Measurements from ENCODE around the gene SIM1. TPM values are rescaled to one million over a fixed set of nuclear protein-coding genes. Genes with fewer than 3 reads are reported as not detected.

Gene SIM1
- total RNA-seq, 1 donor from 2014 or later = not detected

DNA sequence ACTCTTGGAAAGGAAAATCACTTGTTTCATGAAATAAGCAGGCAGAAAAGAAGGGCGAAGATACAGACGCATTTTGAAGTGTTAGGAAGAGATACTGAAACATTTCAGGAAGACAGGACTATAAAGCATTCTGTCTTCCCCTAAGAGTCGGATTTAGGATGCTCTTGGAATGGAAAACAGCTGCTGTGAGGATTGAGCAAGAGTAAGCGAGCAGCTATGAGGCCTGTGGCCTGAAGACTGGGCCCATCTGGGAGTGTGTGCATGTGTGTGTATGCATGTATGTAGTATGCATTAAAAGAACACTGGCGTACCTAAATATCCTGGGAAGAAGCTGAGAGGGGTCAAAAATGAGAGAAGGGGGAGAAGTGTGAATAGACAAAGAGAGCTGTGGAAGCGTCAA lies 83.6 kb downstream of the SIM1 start:
- no peak overlapping the region for H3K27ac ChIP-seq (replicated peaks)
- TF ChIP-seq, protein P1, sequence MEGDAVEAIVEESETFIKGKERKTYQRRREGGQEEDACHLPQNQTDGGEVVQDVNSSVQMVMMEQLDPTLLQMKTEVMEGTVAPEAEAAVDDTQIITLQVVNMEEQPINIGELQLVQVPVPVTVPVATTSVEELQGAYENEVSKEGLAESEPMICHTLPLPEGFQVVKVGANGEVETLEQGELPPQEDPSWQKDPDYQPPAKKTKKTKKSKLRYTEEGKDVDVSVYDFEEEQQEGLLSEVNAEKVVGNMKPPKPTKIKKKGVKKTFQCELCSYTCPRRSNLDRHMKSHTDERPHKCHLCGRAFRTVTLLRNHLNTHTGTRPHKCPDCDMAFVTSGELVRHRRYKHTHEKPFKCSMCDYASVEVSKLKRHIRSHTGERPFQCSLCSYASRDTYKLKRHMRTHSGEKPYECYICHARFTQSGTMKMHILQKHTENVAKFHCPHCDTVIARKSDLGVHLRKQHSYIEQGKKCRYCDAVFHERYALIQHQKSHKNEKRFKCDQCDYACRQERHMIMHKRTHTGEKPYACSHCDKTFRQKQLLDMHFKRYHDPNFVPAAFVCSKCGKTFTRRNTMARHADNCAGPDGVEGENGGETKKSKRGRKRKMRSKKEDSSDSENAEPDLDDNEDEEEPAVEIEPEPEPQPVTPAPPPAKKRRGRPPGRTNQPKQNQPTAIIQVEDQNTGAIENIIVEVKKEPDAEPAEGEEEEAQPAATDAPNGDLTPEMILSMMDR (IDR thresholded peaks at IDR 0.05; ENCODE audit: borderline replicate concordance) = no peak
- no peak for DNase-seq
- no peaks in the 10 kb centered on the region for H3K27me3 ChIP-seq (ENCODE audit: low read depth)
- no peaks in the 10 kb centered on the region for H3K4me1 ChIP-seq
- no peaks in the 10 kb centered on the region for H3K36me3 ChIP-seq
- no peaks in the 10 kb centered on the region for H3K9me3 ChIP-seq (replicated peaks)
- no peak overlapping the region for H3K4me3 ChIP-seq
- intact Hi-C loops (cut with micrococcal nuclease) = no loop called here

DNA sequence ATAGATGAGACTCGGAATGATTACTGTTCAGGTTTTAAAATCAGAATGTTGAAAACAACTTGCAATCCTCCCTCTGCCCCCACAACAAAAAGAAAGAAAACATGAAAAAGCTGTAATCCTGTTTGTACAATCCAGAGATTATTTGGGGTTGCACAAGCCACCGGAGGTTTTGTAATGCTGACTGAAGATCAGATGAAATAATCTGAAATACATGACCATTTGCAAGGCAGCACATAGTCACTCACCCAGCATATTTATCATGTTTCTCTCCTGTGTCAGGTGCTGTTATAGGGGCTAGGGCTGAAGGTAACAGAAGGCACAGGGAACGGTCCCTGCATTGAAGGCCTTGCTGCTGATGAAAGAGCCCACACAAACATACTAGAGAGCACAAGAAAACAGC lies 85.3 kb downstream of the SIM1 start:
- intact Hi-C loops (cut with micrococcal nuclease) = no loop called here
- Histone ChIP-seq H3K36me3 (no peaks in the 10 kb centered on the region), H3K4me3 (no peak overlapping the region), H3K4me1 (no peaks in the 10 kb centered on the region), H3K9me3 (replicated peaks) (no peaks in the 10 kb centered on the region), H3K27ac (replicated peaks) (no peak overlapping the region), H3K27me3 (ENCODE audit: low read depth) (no peaks in the 10 kb centered on the region)
- no peak for DNase-seq
- TF ChIP-seq, protein P1 (IDR thresholded peaks at IDR 0.05; ENCODE audit: borderline replicate concordance) = no peak

DNA sequence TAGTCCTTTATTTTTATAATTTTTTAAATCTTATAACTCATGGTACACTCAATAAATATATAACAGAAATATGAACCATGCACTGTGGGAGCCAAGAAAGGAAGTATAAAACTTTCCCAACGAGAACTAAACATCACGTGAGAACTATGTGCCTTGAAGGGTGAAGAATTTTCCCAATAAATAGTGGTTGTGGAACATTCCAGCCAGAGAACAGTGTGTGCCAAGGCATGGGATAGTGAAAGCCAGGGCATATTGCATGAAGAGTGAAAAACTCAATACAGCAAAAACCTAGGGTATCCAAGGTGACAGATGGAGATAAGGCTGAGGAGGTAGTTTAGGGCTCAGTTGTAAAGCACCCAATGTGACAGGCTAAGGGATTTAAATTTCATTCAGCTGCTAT lies 86.1 kb downstream of the SIM1 start:
- Histone ChIP-seq H3K4me3 (no peak overlapping the region), H3K27ac (replicated peaks) (no peak overlapping the region), H3K27me3 (ENCODE audit: low read depth) (no peaks in the 10 kb centered on the region), H3K9me3 (replicated peaks) (no peaks in the 10 kb centered on the region), H3K4me1 (no peaks in the 10 kb centered on the region), H3K36me3 (no peaks in the 10 kb centered on the region)
- intact Hi-C loops (cut with micrococcal nuclease) = no loop called here
- TF ChIP-seq, protein P1 (IDR thresholded peaks at IDR 0.05; ENCODE audit: borderline replicate concordance) = no peak
- DNase-seq = no peak

DNA sequence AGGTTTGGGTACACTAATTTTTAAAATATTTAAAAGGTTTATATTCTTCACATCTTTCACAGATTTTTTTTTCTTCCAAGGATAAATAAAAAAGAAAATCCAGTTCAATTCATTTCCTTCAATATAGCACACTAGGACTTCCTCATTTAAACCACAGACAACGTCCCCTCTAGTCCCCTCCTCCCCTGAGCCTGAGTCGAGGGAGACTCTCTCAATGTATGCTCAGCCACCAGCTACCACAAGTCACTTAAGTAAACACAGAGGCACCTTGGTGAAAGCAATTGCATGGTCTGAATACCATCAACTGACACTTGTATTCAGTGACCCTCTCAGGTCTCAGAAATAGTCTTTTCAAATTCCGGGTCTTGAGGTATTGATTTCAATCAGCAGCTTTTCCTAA lies 88.6 kb downstream of the SIM1 start:
- Histone ChIP-seq H3K4me3 (no peak overlapping the region), H3K27me3 (ENCODE audit: low read depth) (no peaks in the 10 kb centered on the region), H3K4me1 (no peaks in the 10 kb centered on the region), H3K27ac (replicated peaks) (no peak overlapping the region), H3K9me3 (replicated peaks) (no peaks in the 10 kb centered on the region), H3K36me3 (no peaks in the 10 kb centered on the region)
- DNase-seq = no peak
- TF ChIP-seq, protein P1 (IDR thresholded peaks at IDR 0.05; ENCODE audit: borderline replicate concordance) = no peak
- intact Hi-C loops (cut with micrococcal nuclease) = no loop called here

DNA sequence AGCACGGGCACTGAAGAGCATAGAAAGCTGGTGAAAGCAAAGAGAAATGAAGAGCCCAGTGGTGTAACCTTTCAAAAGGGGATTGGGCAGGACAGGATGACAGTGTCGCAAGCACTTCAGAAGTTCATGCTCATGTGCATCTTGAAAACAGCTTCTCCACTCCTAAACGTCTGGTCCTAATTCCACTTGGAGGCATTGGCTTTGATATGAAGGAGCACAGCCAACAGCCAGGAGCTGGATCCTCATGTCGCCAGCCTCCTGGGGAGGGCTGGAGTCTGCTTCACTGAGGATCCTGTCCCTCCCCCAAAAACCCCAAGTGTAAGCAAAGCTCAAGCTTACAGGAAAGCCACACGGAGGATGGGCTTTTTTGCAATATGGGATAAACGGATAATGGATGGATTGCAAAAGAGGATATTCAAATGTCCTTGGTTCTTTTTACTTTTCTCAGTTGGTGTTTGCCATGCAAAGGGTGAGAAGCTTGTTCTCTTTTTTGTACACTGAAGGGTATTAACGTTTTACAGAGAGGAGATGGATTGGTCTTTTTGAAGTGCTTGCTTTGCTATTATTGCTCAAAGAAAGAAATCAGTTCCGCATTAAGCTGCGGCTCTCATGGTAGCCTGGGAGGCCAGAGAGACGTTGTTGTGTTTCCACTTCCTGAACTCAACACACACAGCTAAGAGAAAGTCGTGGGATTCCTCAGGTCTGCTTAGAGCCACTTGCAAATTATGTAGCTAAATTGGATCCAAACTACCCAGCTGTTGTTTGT lies 92.2 kb downstream of the SIM1 start:
- TF ChIP-seq, protein P1 (IDR thresholded peaks at IDR 0.05; ENCODE audit: borderline replicate concordance) = no peak
- Histone ChIP-seq H3K9me3 (replicated peaks) (no peaks in the 10 kb centered on the region), H3K27me3 (ENCODE audit: low read depth) (no peaks in the 10 kb centered on the region), H3K4me3 (no peak overlapping the region), H3K4me1 (no peaks in the 10 kb centered on the region), H3K27ac (replicated peaks) (no peak overlapping the region), H3K36me3 (no peaks in the 10 kb centered on the region)
- DNase-seq = no peak
- intact Hi-C loops (cut with micrococcal nuclease) = no loop called here
